CD4-positive, alpha-beta T cell (primary cell): Measurements from ENCODE around the gene SUB1. TPM values are rescaled to one million over a fixed set of nuclear protein-coding genes. Genes with fewer than 3 reads are reported as not detected.

Experiments
- ATAC-seq: fragments of 200-7000 bp; cut with Tn5 transposase; one replicate; pipeline ENCODE4 v1.10.0; 2022; ENCODE audit warnings: mild to moderate bottlenecking; ENCODE audit not compliant: poor library complexity
- CTCF ChIA-PET: fragments of 350-600 bp; sonication (Branson Sonifier 250); formaldehyde crosslinking; loops from one replicate; lab custom pipeline; 2021; ENCODE audit warnings: antibody characterized with exemption, inconsistent platforms; lab: Charles Lee
- POLR2A ChIA-PET: fragments of 350-600 bp; sonication (Branson Sonifier 250); formaldehyde crosslinking; loops from one replicate; lab custom pipeline; 2021; ENCODE audit warnings: antibody characterized with exemption, inconsistent platforms; lab: Charles Lee
- DNase-seq, 14 experiments: peaks; one replicate each; pipeline ENCODE4 v3.0.0-alpha.2; 2013 to 2020; ENCODE audit warnings: mixed read lengths in 2 of 14
- H3K27ac ChIP-seq, 2 donors: one replicate each; pipeline versions ENCODE4 v1.5.1 to v1.7.0; 2013; ENCODE audit warnings: low read length in 2 of 2, low read depth in 1 of 2, mild to moderate bottlenecking in 1 of 2
- H3K27me3 ChIP-seq, 2 experiments: 1 replicate in 1 of 2; 2 replicates in 1 of 2; pipeline versions ENCODE4 v1.6.1 to v1.7.0; 2013; ENCODE audit warnings: low read length in 2 of 2, control low read depth in 1 of 2, mild to moderate bottlenecking in 1 of 2, moderate library complexity in 1 of 2; ENCODE audit not compliant: insufficient read depth in 2 of 2, control insufficient read depth in 1 of 2
- H3K36me3 ChIP-seq: one replicate; pipeline ENCODE4 v1.6.1; 2013; ENCODE audit warnings: low read length, control low read depth; ENCODE audit not compliant: insufficient read depth
- H3K4me1 ChIP-seq: one replicate; pipeline ENCODE4 v1.6.1; 2013; ENCODE audit warnings: low read length, control low read depth; ENCODE audit not compliant: insufficient read depth
- H3K4me3 ChIP-seq: one replicate; pipeline ENCODE4 v1.5.1; 2013; ENCODE audit warnings: mild to moderate bottlenecking, low read length, moderate library complexity
- H3K9me3 ChIP-seq, 2 experiments: 1 replicate in 1 of 2; 2 replicates in 1 of 2; pipeline versions ENCODE4 v1.6.1 to v1.7.0; 2013; ENCODE audit warnings: low read length in 2 of 2, mild to moderate bottlenecking in 2 of 2, control low read depth in 1 of 2, moderate library complexity in 1 of 2; ENCODE audit not compliant: control insufficient read depth in 1 of 2, insufficient read depth in 1 of 2
- H3K27ac Mint-ChIP-seq: one replicate; pipeline ENCODE4 v1.8.0; 2020; ENCODE audit warnings: mixed read lengths
- H3K27me3 Mint-ChIP-seq: one replicate; pipeline ENCODE4 v1.8.0; 2021; ENCODE audit warnings: mixed read lengths
- H3K36me3 Mint-ChIP-seq: one replicate; pipeline ENCODE4 v1.8.0; 2021; ENCODE audit warnings: low read depth, mixed read lengths
- H3K4me1 Mint-ChIP-seq: one replicate; pipeline ENCODE4 v1.8.0; 2021; ENCODE audit warnings: low read depth, mixed read lengths
- H3K4me3 Mint-ChIP-seq: one replicate; pipeline ENCODE4 v1.8.0; 2020; ENCODE audit warnings: mild to moderate bottlenecking, mixed read lengths
- H3K9me3 Mint-ChIP-seq: one replicate; pipeline ENCODE4 v1.8.0; 2020; ENCODE audit warnings: mixed read lengths
- CTCF ChIP-seq: fragments of 200-600 bp; IDR thresholded peaks from one replicate; pipeline ENCODE4 v1.8.0; 2022; ENCODE audit warnings: antibody characterized with exemption, mild to moderate bottlenecking
- intact Hi-C, 2 experiments: fragments of 100-400 bp; cut with DNase I in 1 of 2; cut with micrococcal nuclease in 1 of 2; formaldehyde crosslinking; loops; one replicate each; pipeline versions ENCODE4 v1.15.1 to v1.9.0; 2023 to 2025; cut with DNase I, micrococcal nuclease
- total RNA-seq, 174 experiments: library from RNA in 2 of 174; stranded (reverse) in 2 of 174; gene quantifications; one replicate each; pipeline ENCODE4 v1.2.3 and lab custom pipeline; 2021 to 2026

The SUB1 gene
- total RNA-seq, 2 experiments from 2014 or later, result 327 to 344 TPM

GRCh38 chr5:32542216-32543059 is 42.9 kb upstream of the SUB1 start:
- peak; percentile 24 for ATAC-seq
- peak in 4 of 14 experiments; percentile 21 to 47 (median 44) for DNase-seq
- H3K27me3 Mint-ChIP-seq, result no peaks in the 10 kb centered on the region
- Histone ChIP-seq H3K4me1 (peaks cover 21% of the 10 kb centered on the region), H3K27me3 (no peaks in the 10 kb centered on the region), H3K9me3 (no peaks in the 10 kb centered on the region), H3K36me3 (peaks cover 5% of the 10 kb centered on the region), H3K27ac (no peak overlapping the region), H3K4me3 (no peak overlapping the region)
- intact Hi-C loops, result no loop called here
- peak overlapping the region; percentile 28 for H3K27ac Mint-ChIP-seq
- no peak overlapping the region for H3K4me3 Mint-ChIP-seq
- POLR2A ChIA-PET, result interaction anchor here (1.3 kb wide), 1 partner anchor 40 kb away, joined by 3 read pairs; no protein-coding TSS in a partner anchor
- peaks cover 13% of the 10 kb centered on the region for H3K36me3 Mint-ChIP-seq
- CTCF ChIA-PET, result interaction anchor here (0.7 kb wide), 1 partner anchor 40 kb away, joined by 3 read pairs; no protein-coding TSS in a partner anchor
- peaks cover 36% of the 10 kb centered on the region for H3K4me1 Mint-ChIP-seq
- TF ChIP-seq CTCF, result no peak
- H3K9me3 Mint-ChIP-seq, result no peaks in the 10 kb centered on the region

- Histone ChIP-seq H3K4me3 (no peak overlapping the region), H3K9me3 (no peaks in the 10 kb centered on the region), H3K36me3 (peaks cover 5% of the 10 kb centered on the region), H3K27me3 (no peaks in the 10 kb centered on the region), H3K27ac (no peak overlapping the region), H3K4me1 (peaks cover 13% of the 10 kb centered on the region)
- no peak for DNase-seq
- Mint-ChIP-seq H3K27me3 (no peaks in the 10 kb centered on the region), H3K9me3 (no peaks in the 10 kb centered on the region), H3K27ac (no peak overlapping the region), H3K4me3 (no peak overlapping the region), H3K36me3 (peaks cover 12% of the 10 kb centered on the region), H3K4me1 (peaks cover 28% of the 10 kb centered on the region)
- TF ChIP-seq CTCF, result no peak
- intact Hi-C loops, result no loop called here
- ATAC-seq, result no peak
- POLR2A ChIA-PET, result no interaction called here
- CTCF ChIA-PET, result interaction anchor here (0.7 kb wide), 1 partner anchor 40 kb away, joined by 3 read pairs; no protein-coding TSS in a partner anchor
Measured at GRCh38 chr5:32543291-32543690, 42.1 kb upstream of the SUB1 start.

- Mint-ChIP-seq H3K27ac (no peak overlapping the region), H3K9me3 (no peaks in the 10 kb centered on the region), H3K4me1 (peaks cover 12% of the 10 kb centered on the region), H3K27me3 (no peaks in the 10 kb centered on the region), H3K36me3 (peaks cover 12% of the 10 kb centered on the region), H3K4me3 (no peak overlapping the region)
- H3K9me3 ChIP-seq, result no peaks in the 10 kb centered on the region
- no peak for TF ChIP-seq CTCF
- ChIA-PET POLR2A (no interaction called here), CTCF (no interaction called here)
- intact Hi-C loops, result no loop called here
- no peak overlapping the region for H3K27ac ChIP-seq
- DNase-seq, result no peak
- H3K27me3 ChIP-seq, result no peaks in the 10 kb centered on the region
- H3K36me3 ChIP-seq, result no peaks in the 10 kb centered on the region
- no peak for ATAC-seq
- no peak overlapping the region for H3K4me3 ChIP-seq
- H3K4me1 ChIP-seq, result peaks cover 5% of the 10 kb centered on the region
Measured at GRCh38 chr5:32545102-32545800, 40.1 kb upstream of the SUB1 start.
